GM13976 (cell line): Measurements from ENCODE around the gene ZNF25.
"Not testable (repeated sequence)": the region's sequence is repeated elsewhere in the genome, so short reads cannot be mapped to it uniquely, and the experiment has no call there.

Experiments used
- DNase-seq: peaks from one replicate; pipeline ENCODE4 v3.0.0; 2012; ENCODE audit warnings: low spot score
- in situ Hi-C: fragments of 300-500 bp; cut with MboI; formaldehyde crosslinking; loops from one replicate; pipeline ENCODE4 v1.12.0; 2022; ENCODE audit warnings: low sequenced_read_pairs, mixed read lengths, inconsistent platforms; ENCODE audit not compliant: unreplicated experiment
- TF ChIP-seq, protein P1 (sequence below): IDR thresholded peaks from 2 replicates; pipeline ENCODE4 v1.5.1; 2012; ENCODE audit warnings: borderline replicate concordance, mild to moderate bottlenecking; ENCODE audit not compliant: insufficient read depth; ENCODE audit errors: extremely low read depth, missing control alignments, control extremely low read depth

ZNF25 gene

DNA sequence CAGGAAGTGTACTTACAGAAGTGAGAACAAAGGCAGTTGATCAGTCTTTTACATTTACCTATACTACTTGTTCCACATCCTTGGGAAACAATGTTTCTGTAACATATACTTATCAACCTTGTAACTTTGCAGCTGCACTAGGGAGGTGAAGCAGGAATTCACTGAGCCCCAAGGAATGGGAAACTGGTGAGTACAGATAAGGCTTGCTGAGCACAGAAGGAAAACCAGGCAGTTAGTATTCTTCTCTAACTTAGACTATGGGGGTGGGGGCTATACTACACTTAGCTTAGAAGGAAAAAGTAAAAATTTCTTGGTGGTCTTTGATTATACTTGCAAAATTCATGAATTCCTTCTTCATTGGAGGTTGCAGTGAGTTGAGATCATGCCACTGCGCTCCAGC, 27.1 kb upstream of the ZNF25 start:
- TF ChIP-seq, protein P1, sequence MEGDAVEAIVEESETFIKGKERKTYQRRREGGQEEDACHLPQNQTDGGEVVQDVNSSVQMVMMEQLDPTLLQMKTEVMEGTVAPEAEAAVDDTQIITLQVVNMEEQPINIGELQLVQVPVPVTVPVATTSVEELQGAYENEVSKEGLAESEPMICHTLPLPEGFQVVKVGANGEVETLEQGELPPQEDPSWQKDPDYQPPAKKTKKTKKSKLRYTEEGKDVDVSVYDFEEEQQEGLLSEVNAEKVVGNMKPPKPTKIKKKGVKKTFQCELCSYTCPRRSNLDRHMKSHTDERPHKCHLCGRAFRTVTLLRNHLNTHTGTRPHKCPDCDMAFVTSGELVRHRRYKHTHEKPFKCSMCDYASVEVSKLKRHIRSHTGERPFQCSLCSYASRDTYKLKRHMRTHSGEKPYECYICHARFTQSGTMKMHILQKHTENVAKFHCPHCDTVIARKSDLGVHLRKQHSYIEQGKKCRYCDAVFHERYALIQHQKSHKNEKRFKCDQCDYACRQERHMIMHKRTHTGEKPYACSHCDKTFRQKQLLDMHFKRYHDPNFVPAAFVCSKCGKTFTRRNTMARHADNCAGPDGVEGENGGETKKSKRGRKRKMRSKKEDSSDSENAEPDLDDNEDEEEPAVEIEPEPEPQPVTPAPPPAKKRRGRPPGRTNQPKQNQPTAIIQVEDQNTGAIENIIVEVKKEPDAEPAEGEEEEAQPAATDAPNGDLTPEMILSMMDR = no peak
- in situ Hi-C loops = no loop called here

DNA sequence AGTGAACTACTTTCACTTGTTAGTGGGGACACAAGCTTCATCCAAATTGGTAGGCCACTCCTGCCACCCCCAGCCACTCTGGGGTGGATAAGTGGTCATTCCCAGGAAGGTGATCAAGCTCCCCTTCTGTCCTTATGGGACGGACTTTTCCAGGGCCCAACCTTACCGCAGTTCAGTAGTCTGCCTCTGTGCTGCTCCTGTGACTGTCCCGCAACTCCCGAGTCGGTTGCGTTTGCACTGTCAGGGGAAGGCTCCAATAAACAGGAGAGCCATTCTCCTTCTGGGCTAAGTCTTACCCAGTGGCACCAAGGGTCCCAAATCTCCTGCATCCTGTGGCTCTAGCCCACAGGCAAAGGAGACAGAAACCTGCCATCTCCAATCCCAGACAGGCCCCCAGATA, 26.6 kb upstream of the ZNF25 start:
- in situ Hi-C loops = no loop called here

More for the DNA sequence above, 27.1 kb upstream of the ZNF25 start:
- no peak for DNase-seq

DNA sequence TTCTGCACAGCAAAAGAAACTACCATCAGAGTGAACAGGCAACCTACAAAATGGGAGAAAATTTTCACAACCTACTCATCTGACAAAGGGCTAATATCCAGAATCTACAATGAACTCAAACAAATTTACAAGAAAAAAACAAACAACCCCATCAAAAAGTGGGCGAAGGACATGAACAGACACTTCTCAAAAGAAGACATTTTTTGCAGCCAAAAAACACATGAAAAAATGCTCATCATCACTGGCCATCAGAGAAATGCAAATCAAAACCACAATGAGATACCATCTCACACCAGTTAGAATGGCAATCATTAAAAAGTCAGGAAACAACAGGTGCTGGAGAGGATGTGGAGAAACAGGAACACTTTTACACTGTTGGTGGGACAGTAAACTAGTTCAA, 24.0 kb upstream of the ZNF25 start:
- DNase-seq, in situ Hi-C loops: not testable (repeated sequence)

More for the DNA sequence above, 26.6 kb upstream of the ZNF25 start:
- TF ChIP-seq, protein P1 = no peak
- no peak for DNase-seq

DNA sequence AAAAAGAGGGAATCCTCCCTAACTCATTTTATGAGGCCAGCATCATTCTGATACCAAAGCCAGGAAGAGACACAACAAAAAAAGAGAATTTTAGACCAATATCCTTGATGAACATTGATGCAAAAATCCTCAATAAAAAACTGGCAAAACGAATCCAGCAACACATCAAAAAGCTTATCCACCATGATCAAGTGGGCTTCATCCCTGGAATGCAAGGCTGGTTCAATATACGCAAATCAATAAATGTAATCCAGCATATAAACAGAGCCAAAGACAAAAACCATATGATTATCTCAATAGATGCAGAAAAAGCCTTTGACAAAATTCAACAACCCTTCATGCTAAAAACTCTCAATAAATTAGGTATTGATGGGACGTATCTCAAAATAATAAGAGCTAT, 22.5 kb upstream of the ZNF25 start:
- in situ Hi-C loops, DNase-seq: not testable (repeated sequence)

DNA sequence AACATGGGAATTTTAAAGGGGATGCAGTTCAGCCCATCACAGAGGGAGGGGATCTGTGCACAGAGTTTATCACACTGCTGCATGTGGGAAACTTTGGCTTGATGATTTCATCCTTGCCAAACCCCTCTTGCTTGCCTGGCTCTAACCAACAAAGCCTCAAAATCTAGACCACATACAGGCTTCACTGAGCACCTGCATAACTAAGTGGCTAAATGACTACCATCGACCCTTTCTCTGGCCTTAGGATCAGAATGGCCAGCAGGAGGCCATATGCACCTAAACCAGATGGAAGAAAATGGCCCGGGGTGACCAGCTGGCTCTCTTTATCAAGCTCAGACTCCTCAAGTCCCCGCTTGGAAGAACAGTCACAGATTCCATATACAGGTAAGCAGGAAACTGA, 15.6 kb upstream of the ZNF25 start:
- in situ Hi-C loops = no loop called here
- DNase-seq = no peak
- TF ChIP-seq, protein P1 = no peak

DNA sequence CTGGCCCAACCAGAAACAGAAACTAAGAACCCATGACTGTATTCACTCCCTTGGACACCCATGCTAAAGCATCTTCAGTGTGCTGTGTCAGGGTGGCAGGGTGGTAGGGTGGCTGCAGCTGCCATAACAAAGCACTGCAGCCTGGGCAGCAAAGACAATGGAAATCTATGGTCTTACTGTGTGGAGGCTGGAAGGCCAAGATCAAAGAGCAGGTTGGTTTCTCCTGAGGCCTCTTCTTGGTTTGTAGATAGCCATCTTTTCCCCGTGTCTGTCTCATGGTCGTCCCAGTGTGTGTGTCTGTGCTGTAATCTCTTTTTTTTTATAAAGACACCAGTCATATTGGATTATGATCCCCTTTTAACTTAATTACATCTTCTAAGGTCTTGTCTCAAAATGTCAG, 15.2 kb upstream of the ZNF25 start:
- in situ Hi-C loops = no loop called here
- TF ChIP-seq, protein P1 = no peak
- DNase-seq = no peak

DNA sequence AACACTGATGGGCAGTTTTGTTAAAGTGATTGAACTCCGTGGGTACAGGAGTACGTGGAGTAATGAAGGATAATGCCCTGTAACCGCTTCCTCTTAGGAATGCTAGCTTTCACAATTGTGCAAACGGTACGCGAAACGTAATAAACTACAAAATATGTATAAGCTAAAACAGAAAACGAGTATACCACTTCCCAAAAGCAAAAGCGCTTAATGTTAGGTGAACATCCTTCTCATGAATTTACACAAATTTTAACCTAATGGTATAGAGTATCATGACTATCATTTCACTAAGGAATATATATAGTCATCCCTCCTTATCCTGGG, 395 bp upstream of the ZNF25 start:
- TF ChIP-seq, protein P1 = no peak
- no peak for DNase-seq
- in situ Hi-C loops = no loop called here

DNA sequence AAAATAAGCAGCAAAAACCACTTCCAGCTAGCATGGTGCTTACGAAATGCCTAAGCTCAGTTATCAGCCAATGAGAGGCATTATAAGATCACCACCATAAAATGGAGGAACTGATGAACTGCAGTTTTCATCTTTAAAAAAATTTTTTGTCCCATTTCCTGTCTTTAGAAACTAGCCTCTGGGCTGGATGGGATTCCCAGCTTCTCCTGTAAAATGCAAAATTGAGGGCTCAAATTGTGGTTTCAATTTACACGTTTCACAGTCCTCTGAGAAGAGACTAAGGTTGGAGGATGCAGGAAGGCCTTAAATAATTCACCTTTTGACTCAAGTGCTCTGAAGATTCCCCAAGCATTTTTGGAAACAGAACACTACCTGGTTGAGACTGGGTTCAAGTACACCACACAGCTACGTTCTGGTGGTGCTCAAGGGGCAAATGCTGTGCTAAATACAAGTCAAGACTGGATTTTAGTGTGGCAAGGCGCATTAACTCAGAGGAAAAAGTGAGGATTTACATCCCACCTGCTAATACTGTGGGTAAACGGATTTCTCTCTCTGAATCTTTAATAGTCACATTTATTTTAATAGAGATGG, 951 bp downstream of the ZNF25 start:
- TF ChIP-seq, protein P1 = no peak
- in situ Hi-C loops = no loop called here
- DNase-seq = no peak
